Glomerular visceral epithelial cell (primary cell): ENCODE measurements around the gene MYO7A.
A peak's percentile ranks its signal among the peaks of the same experiment; 100 is the strongest.

Experiments used
- DNase-seq: peaks from one replicate; pipeline ENCODE4 v3.0.0-alpha.2; 2016; ENCODE audit errors: extremely low spot score

The MYO7A gene

GRCh38 chr11:77184136-77184860 lies 56.3 kb downstream of the MYO7A start:
- DNase-seq, result no peak

- DNase-seq, result no peak
Observed at GRCh38 chr11:77186302-77186701, 58.3 kb downstream of the MYO7A start.

DNA sequence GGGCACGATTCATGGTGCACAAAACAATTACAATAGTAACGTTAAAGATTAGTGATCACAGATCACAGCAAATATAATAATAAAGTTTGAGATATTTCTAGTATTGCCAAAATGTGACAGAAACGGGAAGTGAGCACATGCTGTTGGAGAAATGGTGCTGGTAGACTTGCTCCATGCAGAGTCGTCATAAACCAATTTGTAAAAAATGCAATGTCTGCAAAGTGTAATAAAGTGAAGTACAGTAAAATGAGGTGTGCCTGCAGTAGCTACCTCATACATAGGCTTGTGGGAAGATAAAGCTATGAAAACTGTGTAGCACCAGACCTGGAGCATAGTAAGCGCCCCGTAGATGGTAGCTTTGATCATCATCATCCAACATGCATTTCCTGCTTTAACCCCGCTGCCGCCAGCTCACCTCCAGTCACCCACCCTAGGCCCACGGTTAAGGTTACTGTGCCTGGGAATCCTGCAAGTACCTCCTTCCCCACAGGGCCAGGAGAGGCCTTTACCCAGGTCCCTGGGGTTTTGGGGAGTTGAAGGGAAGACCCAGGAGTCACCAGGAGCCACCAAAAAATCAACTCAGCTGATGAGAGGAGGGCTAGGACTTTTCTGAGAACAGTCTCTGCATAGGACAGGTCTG lies 59.2 kb downstream of the MYO7A start:
- DNase-seq, result no peak

GRCh38 chr11:77187776-77188632 lies 60.0 kb downstream of the MYO7A start:
- DNase-seq, result peak; percentile 69

- no peak for DNase-seq
Observed at GRCh38 chr11:77188633-77189491, 60.8 kb downstream of the MYO7A start.

- no peak for DNase-seq
Observed at GRCh38 chr11:77189588-77190210, 61.7 kb downstream of the MYO7A start.

GRCh38 chr11:77190331-77191075 lies 62.5 kb downstream of the MYO7A start:
- DNase-seq, result no peak

DNA sequence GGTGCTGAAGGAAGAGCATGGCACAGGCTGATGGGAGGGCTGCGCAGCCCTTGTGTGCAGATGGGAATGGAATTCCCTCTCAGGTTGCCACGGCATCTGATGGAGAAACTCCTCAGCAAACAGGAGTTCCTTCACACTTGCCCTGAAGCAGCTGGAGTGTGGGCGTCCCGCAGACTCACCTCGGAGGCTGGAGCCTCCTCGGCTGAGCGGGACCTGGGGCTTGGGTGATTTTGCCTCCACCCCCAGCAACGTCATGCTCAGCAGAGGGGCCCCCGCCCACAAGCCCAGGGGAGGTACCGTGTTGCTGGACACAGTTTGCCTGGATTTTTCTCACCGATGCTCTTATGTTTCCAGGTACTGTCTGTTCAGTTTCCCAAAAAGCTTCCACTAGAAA lies 63.4 kb downstream of the MYO7A start:
- no peak for DNase-seq

DNA sequence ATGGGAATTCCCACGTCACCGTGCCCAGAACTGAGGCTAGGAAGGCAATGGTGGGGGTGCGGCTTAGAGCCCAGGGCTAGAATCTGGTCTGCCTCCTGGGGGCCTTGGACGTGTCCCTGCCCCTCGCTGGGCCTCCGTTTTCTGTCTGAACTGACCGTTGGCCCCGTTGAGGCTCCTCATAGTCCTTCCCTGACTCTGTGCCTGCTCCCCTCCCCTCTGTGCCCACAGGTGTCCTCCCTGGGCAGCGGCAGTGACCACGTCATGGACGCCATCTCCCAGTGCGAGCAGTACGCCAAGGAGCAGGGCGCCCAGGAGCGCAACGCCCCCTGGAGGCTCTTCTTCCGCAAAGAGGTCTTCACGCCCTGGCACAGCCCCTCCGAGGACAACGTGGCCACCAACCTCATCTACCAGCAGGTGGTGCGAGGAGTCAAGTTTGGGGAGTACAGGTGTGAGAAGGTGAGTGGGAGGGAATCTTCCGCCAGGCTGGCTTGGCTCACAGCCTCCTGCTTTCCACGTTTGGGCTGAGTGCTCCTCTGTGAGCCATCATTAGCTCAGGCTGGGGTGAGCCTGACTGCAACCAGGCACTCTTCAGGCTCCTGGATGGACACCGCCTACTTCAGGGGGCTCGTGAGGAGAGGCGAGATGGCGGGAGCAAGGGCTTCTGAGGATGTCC lies 63.9 kb downstream of the MYO7A start:
- peak; percentile 12 for DNase-seq

DNA sequence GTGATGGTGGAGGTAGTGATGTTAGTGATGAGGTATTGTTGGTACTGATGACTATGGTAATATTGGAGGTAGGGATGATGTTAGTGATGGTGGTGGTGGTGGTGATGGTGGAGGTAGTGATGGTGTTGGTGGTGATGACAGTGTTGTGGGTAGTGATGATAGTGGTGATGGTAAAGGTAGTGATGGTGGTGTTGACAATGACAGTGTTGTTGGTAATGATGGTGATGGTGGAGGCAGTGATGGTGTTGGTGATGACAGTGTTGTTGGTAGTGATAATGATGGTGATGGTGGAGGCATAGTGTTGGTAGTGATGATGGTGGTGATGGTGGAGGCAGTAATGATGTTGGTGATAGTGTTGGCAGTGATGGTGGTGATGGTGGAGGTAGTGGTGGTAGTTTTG lies 65.1 kb downstream of the MYO7A start:
- DNase-seq, result no peak

DNA sequence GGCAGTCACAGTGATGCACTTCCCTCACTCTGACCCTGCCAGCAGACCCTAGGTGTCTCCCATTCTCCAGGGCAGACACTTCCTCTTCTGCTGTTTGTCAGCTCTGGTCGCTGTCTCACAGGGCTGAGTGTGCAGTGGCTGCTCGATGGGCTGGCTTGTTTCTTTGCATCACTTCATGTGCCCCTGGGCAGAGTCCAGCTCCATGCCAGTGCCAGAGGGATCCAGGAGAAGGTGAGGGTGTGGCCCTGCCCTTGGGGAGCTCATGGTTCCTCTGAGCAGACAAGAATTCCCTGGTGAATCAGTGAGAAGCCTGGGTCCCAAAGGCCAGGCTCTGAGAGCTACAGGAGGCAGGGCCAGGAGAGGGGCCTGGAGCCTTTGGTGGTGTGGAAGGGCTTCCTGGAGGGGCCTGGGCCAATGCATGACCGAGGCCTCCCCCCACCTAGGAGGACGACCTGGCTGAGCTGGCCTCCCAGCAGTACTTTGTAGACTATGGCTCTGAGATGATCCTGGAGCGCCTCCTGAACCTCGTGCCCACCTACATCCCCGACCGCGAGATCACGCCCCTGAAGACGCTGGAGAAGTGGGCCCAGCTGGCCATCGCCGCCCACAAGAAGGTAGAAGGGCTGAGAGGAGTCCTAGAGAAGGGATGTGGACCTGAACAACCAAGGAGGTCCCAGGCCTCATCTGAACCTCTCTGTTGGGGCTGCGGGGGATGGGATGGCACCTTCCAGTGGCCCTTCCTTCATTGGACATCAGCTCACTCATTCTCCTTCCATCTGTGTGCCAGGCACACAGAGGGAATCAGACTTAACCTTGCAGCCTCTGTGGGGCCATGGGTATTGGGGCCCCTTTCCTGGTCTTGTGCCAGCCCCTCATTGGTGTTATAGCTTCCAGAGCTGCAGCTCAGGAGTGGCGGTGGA lies 66.1 kb downstream of the MYO7A start:
- no peak for DNase-seq

DNA sequence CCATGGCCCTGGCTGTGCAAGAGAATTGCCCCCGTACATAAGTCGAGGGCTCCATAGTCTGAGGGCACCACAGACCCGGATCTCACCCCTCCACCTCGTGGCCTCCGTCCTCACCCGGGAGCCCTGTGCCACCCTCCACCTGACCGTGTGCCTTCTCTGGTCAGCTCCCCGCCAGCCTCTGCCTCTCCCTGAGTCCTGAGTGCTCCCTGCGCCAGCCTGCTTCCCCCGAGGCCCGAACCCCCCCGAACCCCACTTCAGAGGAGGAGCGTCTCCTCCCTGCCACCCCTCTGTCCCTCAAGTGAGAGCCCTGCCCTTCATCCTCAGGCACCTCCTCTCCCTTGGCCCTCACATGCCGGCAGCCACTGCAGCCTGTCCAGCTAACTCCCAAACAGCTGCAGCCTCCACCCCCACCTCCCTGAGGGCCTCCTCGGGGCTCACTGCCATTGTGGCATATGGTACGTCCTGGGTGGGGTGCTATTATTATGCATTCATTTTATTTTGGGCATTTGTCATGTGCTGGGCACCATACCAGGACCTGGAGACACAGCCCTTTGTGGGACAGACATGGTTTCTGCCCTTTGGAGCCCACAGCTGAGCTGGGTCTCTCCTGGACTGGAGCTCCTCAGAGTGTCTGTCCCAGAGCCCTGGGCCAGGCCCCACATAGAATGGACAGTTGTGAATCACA lies 67.2 kb downstream of the MYO7A start:
- DNase-seq, result no peak

GRCh38 chr11:77196961-77197360 lies 68.9 kb downstream of the MYO7A start:
- no peak for DNase-seq

DNA sequence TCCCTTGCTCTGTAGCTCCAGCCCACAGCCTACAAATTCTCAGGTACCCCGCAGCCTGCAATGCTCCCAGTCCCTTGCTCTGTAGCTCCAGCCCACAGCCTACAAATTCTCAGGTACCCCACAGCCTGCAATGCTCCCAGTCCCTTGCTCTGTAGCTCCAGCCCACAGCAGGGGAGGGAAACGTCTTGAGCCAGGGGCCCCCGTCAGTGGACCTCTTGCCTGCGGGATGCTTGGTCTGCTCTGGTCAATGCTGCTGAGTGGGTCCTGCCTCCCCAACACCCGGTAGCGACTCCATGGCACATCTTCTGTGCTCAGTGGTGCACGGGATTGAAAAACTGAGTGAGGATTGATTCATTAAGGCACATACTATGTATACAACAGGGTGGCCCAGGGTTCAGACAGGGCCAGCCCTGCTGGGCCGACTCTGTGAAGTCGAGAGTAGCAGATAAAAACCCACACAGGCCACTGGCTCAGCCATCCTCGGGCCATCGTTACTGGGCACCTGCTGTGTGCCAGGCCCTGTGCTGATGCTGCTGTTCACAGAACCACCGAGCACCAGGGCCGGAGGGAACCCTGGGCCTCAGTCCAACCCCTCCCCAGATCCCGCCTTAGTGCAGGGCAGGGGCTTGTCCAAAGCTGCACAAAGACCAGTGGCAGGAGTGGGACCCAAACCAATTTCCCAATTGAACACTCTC lies 69.7 kb downstream of the MYO7A start:
- no peak for DNase-seq

GRCh38 chr11:77198440-77198849 lies 70.4 kb downstream of the MYO7A start:
- peak; percentile 12 for DNase-seq

GRCh38 chr11:77199137-77199745 lies 71.2 kb downstream of the MYO7A start:
- no peak for DNase-seq
